KOPT-K1 (cell line): Measurements from ENCODE around the gene ALG1.
"Not testable (repeated sequence)": the region's sequence is repeated elsewhere in the genome, so short reads cannot be mapped to it uniquely, and the experiment has no call there.

ENCODE experiments used
- H3K27ac ChIP-seq: fragments of 200-600 bp; sonication (generic); 2 replicates; pipeline ENCODE4 v1.5.1; 2016; ENCODE audit warnings: antibody characterized with exemption, mild to moderate bottlenecking, low read depth, low read length; ENCODE audit not compliant: poor library complexity, severe bottlenecking
- H3K36me3 ChIP-seq: fragments of 200-600 bp; sonication (generic); 2 replicates; pipeline ENCODE4 v1.5.1; 2017; ENCODE audit warnings: antibody characterized with exemption, mild to moderate bottlenecking, low read length, moderate library complexity; ENCODE audit not compliant: insufficient read depth
- H3K9me3 ChIP-seq: fragments of 200-600 bp; sonication (generic); 2 replicates; pipeline ENCODE4 v1.5.1; 2017; ENCODE audit warnings: antibody characterized with exemption, low read length, mild to moderate bottlenecking; ENCODE audit not compliant: insufficient read depth, poor library complexity, severe bottlenecking

ALG1 gene

GRCh38 chr16:5062790-5063765 lies 8.6 kb upstream of the ALG1 start:
- Histone ChIP-seq H3K27ac (no peak overlapping the region), H3K9me3 (no peaks in the 10 kb centered on the region), H3K36me3 (no peaks in the 10 kb centered on the region)

GRCh38 chr16:5064915-5065314 lies 6.7 kb upstream of the ALG1 start:
- Histone ChIP-seq H3K36me3 (no peaks in the 10 kb centered on the region), H3K27ac (no peak overlapping the region), H3K9me3 (no peaks in the 10 kb centered on the region)

- Histone ChIP-seq H3K9me3 (no peaks in the 10 kb centered on the region), H3K36me3 (no peaks in the 10 kb centered on the region), H3K27ac (no peak overlapping the region)
Measured at GRCh38 chr16:5065326-5065725, 6.3 kb upstream of the ALG1 start.

GRCh38 chr16:5065813-5066212 lies 5.8 kb upstream of the ALG1 start, which contains the start of gene C16orf89:
Gene C16orf89 (minus strand): TSS chr16:5065956. CDS start chr16:5065908, 48 bp downstream.
- Histone ChIP-seq H3K36me3 (no peaks in the 10 kb centered on the region), H3K27ac (no peak within 1 kb of the TSS), H3K9me3 (no peaks in the 10 kb centered on the region)

GRCh38 chr16:5066511-5066910 lies 5.1 kb upstream of the ALG1 start:
- Histone ChIP-seq H3K36me3 (no peaks in the 10 kb centered on the region), H3K9me3 (no peaks in the 10 kb centered on the region)

GRCh38 chr16:5069048-5069447 lies 2.6 kb upstream of the ALG1 start:
- Histone ChIP-seq H3K27ac (no peak overlapping the region), H3K36me3 (peaks cover 3% of the 10 kb centered on the region; the same call in 1 of the 2 replicates), H3K9me3 (no peaks in the 10 kb centered on the region)

More at GRCh38 chr16:5066511-5066910, 5.1 kb upstream of the ALG1 start:
- no peak overlapping the region for H3K27ac ChIP-seq

GRCh38 chr16:5069854-5070253 lies 1.8 kb upstream of the ALG1 start:
- Histone ChIP-seq H3K27ac (no peak overlapping the region), H3K9me3 (no peaks in the 10 kb centered on the region), H3K36me3 (peaks cover 12% of the 10 kb centered on the region)

- Histone ChIP-seq H3K36me3 (peaks cover 19% of the 10 kb centered on the region), H3K9me3 (no peaks in the 10 kb centered on the region), H3K27ac (peak overlapping the region; percentile 85)
Measured at GRCh38 chr16:5070431-5071186, 1.0 kb upstream of the ALG1 start.

- no peaks in the 10 kb centered on the region for H3K9me3 ChIP-seq
- peak overlapping the region; percentile 85 for H3K27ac ChIP-seq
Measured at GRCh38 chr16:5071341-5071680, 332 bp upstream of the ALG1 start.

GRCh38 chr16:5072334-5073278 lies 963 bp downstream of the ALG1 start:
- Histone ChIP-seq H3K27ac (peak overlapping the region; percentile 85), H3K36me3 (peaks cover 36% of the 10 kb centered on the region), H3K9me3 (no peaks in the 10 kb centered on the region)

More at GRCh38 chr16:5071341-5071680, 332 bp upstream of the ALG1 start:
- H3K36me3 ChIP-seq: peaks cover 26% of the 10 kb centered on the region

GRCh38 chr16:5073279-5073629 lies 1.6 kb downstream of the ALG1 start:
- H3K36me3 ChIP-seq: peaks cover 37% of the 10 kb centered on the region

GRCh38 chr16:5073771-5074170 lies 2.1 kb downstream of the ALG1 start:
- peaks cover 37% of the 10 kb centered on the region for H3K36me3 ChIP-seq
- not testable (repeated sequence) for H3K9me3 ChIP-seq, H3K27ac ChIP-seq

More at GRCh38 chr16:5073279-5073629, 1.6 kb downstream of the ALG1 start:
- no peak overlapping the region for H3K27ac ChIP-seq
- no peaks in the 10 kb centered on the region for H3K9me3 ChIP-seq

- H3K9me3 ChIP-seq: no peaks in the 10 kb centered on the region
- H3K36me3 ChIP-seq: peaks cover 49% of the 10 kb centered on the region
Measured at GRCh38 chr16:5075637-5076036, 4.0 kb downstream of the ALG1 start.

GRCh38 chr16:5077304-5077703 lies 5.7 kb downstream of the ALG1 start:
- no peaks in the 10 kb centered on the region for H3K9me3 ChIP-seq
- peaks cover 51% of the 10 kb centered on the region for H3K36me3 ChIP-seq
- H3K27ac ChIP-seq: no peak overlapping the region

More at GRCh38 chr16:5075637-5076036, 4.0 kb downstream of the ALG1 start:
- H3K27ac ChIP-seq: no peak overlapping the region
